Measurements from ENCODE around the gene SKAP2. TPM values are rescaled to one million over a fixed set of nuclear protein-coding genes. Genes with fewer than 3 reads are reported as not detected.

SKAP2 gene
- total RNA-seq, 1 experiment from 2014 or later, result 0.56 TPM

DNA sequence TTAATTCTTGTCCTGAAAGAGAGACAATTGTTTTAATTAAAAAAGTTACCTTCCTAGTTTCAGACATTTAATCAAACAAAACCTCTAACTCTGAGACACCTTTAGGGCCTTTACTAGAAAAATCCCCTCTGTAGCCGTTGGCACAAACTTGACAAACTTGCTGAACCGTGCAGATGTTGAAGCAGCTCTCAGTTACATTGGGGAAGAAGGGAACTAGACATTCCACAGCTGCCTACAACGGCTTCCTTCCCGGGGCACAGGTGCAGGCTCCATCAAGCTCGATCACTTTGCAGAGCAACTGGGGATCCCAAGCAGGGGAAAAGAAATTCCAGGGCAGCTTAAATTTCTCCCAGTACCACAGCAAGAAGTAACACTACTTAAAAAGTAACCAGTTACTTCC, 141.3 kb downstream of the SKAP2 start:
- Histone ChIP-seq H3K9me3 (ENCODE audit: low read depth, low read length, poor library complexity, severe bottlenecking) (no peaks in the 10 kb centered on the region), H3K27ac (ENCODE audit: low read depth, low read length, poor library complexity, severe bottlenecking) (no peak overlapping the region), H3K4me3 (ENCODE audit: low read depth, low read length, poor library complexity, severe bottlenecking) (no peak overlapping the region), H3K27me3 (replicated peaks; ENCODE audit: insufficient read depth, low read depth, low read length, poor library complexity) (peaks cover 61% of the 10 kb centered on the region), H3K36me3 (ENCODE audit: insufficient read depth, low read length, poor library complexity, severe bottlenecking) (no peaks in the 10 kb centered on the region), H3K4me1 (ENCODE audit: insufficient read depth, low read length, poor library complexity, severe bottlenecking) (no peaks in the 10 kb centered on the region)
- BruUV-seq (replicated peaks), result no TSS peak
- no peak for TF ChIP-seq EZH2 (IDR thresholded peaks at IDR 0.05; ENCODE audit: borderline replicate concordance, low read depth, low read length, poor library complexity, severe bottlenecking)
- TF ChIP-seq, protein P1, sequence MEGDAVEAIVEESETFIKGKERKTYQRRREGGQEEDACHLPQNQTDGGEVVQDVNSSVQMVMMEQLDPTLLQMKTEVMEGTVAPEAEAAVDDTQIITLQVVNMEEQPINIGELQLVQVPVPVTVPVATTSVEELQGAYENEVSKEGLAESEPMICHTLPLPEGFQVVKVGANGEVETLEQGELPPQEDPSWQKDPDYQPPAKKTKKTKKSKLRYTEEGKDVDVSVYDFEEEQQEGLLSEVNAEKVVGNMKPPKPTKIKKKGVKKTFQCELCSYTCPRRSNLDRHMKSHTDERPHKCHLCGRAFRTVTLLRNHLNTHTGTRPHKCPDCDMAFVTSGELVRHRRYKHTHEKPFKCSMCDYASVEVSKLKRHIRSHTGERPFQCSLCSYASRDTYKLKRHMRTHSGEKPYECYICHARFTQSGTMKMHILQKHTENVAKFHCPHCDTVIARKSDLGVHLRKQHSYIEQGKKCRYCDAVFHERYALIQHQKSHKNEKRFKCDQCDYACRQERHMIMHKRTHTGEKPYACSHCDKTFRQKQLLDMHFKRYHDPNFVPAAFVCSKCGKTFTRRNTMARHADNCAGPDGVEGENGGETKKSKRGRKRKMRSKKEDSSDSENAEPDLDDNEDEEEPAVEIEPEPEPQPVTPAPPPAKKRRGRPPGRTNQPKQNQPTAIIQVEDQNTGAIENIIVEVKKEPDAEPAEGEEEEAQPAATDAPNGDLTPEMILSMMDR (conservative IDR thresholded peaks at IDR 0.05; ENCODE audit: low read depth, low read length), result no peak
- intact Hi-C loops (cut with micrococcal nuclease; ENCODE audit: unreplicated experiment), result no loop called here
- ChIA-PET POLR2A (ENCODE audit: low non-redundant PET) (no interaction called here), CTCF (no interaction called here)
- DNase-seq (ENCODE audit: low spot score), result no peak

DNA sequence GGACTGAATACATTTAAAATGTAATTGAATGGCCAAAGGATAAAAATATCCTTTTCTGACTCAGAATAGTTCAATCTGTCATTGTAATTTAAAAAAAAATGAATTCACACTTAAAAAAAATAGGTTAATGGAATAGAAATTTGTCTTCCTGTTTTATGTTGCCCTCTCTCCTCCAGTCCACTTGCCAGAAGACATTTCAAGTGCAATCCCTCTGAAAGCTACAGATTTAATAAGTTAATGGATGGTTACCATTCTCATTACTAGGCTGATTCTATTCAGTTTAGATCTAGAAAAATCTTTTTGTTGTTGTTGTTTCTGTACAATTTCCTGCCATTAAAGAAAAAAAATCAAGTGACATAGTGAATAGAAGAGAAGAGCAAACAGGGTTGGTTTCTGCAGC, 142.9 kb downstream of the SKAP2 start:
- no peak for DNase-seq (ENCODE audit: low spot score)
- intact Hi-C loops (cut with micrococcal nuclease; ENCODE audit: unreplicated experiment), result no loop called here
- TF ChIP-seq EZH2 (IDR thresholded peaks at IDR 0.05; ENCODE audit: borderline replicate concordance, low read depth, low read length, poor library complexity, severe bottlenecking), result no peak
- Histone ChIP-seq H3K9me3 (ENCODE audit: low read depth, low read length, poor library complexity, severe bottlenecking) (no peaks in the 10 kb centered on the region), H3K4me1 (ENCODE audit: insufficient read depth, low read length, poor library complexity, severe bottlenecking) (no peaks in the 10 kb centered on the region), H3K27me3 (replicated peaks; ENCODE audit: insufficient read depth, low read depth, low read length, poor library complexity) (peaks cover 51% of the 10 kb centered on the region), H3K4me3 (ENCODE audit: low read depth, low read length, poor library complexity, severe bottlenecking) (no peak overlapping the region), H3K27ac (ENCODE audit: low read depth, low read length, poor library complexity, severe bottlenecking) (no peak overlapping the region), H3K36me3 (ENCODE audit: insufficient read depth, low read length, poor library complexity, severe bottlenecking) (no peaks in the 10 kb centered on the region)
- CTCF ChIA-PET, result no interaction called here
- no TSS peak for BruUV-seq (replicated peaks)
- POLR2A ChIA-PET (ENCODE audit: low non-redundant PET), result no interaction called here

DNA sequence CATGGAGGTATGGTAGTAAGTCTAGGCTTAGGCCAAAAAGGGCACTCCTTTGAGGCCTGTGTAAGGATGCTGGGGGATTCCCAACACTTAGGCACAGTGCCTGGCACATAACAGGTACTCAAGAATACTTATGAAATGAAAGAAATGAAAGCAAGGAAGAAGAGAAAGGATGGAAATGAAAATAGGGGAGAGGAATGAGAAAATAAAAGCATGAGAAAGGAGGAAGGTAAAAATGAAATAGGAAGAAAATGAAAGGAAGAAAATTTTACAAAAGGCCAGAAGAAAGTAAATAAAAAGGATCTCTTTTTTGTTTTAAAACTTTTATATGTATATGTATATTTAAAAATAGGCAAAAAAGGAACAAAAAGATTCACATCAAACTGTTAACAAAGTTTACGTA, 146.3 kb downstream of the SKAP2 start:
- TF ChIP-seq, protein P1 (conservative IDR thresholded peaks at IDR 0.05; ENCODE audit: low read depth, low read length), result no peak
- no peak for TF ChIP-seq EZH2 (IDR thresholded peaks at IDR 0.05; ENCODE audit: borderline replicate concordance, low read depth, low read length, poor library complexity, severe bottlenecking)
- POLR2A ChIA-PET (ENCODE audit: low non-redundant PET), result no interaction called here

DNA sequence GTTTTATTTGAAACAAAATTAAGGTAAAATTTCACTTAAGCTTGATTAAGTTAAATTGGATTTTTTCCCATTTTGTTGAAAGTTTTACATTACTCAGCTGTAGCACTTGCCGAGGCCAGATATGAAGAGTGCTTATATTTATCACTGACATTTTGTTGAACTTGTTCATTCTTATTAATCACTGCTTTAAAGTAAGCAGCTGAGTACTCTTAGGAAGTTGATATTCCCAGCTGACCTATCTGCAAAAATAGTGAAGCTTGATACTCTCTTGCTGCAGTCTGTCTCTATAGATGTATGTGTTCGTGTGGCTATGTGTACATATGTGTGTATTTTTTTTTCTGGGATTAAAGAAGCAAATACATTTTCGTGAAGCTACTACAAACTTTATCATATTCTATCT, 150.0 kb downstream of the SKAP2 start:
- intact Hi-C loops (cut with micrococcal nuclease; ENCODE audit: unreplicated experiment), result no loop called here
- H3K36me3 ChIP-seq (ENCODE audit: insufficient read depth, low read length, poor library complexity, severe bottlenecking), result no peaks in the 10 kb centered on the region
- H3K4me3 ChIP-seq (ENCODE audit: low read depth, low read length, poor library complexity, severe bottlenecking), result no peak overlapping the region
- TF ChIP-seq EZH2 (IDR thresholded peaks at IDR 0.05; ENCODE audit: borderline replicate concordance, low read depth, low read length, poor library complexity, severe bottlenecking), result no peak
- TF ChIP-seq, protein P1 (conservative IDR thresholded peaks at IDR 0.05; ENCODE audit: low read depth, low read length), result no peak
- no peak overlapping the region for H3K27ac ChIP-seq (ENCODE audit: low read depth, low read length, poor library complexity, severe bottlenecking)
- no peak for DNase-seq (ENCODE audit: low spot score)
- H3K9me3 ChIP-seq (ENCODE audit: low read depth, low read length, poor library complexity, severe bottlenecking), result no peaks in the 10 kb centered on the region
- no peaks in the 10 kb centered on the region for H3K4me1 ChIP-seq (ENCODE audit: insufficient read depth, low read length, poor library complexity, severe bottlenecking)
- POLR2A ChIA-PET (ENCODE audit: low non-redundant PET), result no interaction called here
- CTCF ChIA-PET, result no interaction called here
- no TSS peak for BruUV-seq (replicated peaks)
- peaks cover 45% of the 10 kb centered on the region for H3K27me3 ChIP-seq (replicated peaks; ENCODE audit: insufficient read depth, low read depth, low read length, poor library complexity)

More for the DNA sequence above, 146.3 kb downstream of the SKAP2 start:
- Histone ChIP-seq H3K4me3 (ENCODE audit: low read depth, low read length, poor library complexity, severe bottlenecking) (no peak overlapping the region), H3K9me3 (ENCODE audit: low read depth, low read length, poor library complexity, severe bottlenecking) (no peaks in the 10 kb centered on the region), H3K4me1 (ENCODE audit: insufficient read depth, low read length, poor library complexity, severe bottlenecking) (no peaks in the 10 kb centered on the region), H3K27me3 (replicated peaks; ENCODE audit: insufficient read depth, low read depth, low read length, poor library complexity) (peaks cover 45% of the 10 kb centered on the region), H3K36me3 (ENCODE audit: insufficient read depth, low read length, poor library complexity, severe bottlenecking) (no peaks in the 10 kb centered on the region), H3K27ac (ENCODE audit: low read depth, low read length, poor library complexity, severe bottlenecking) (no peak overlapping the region)
- CTCF ChIA-PET, result no interaction called here
- intact Hi-C loops (cut with micrococcal nuclease; ENCODE audit: unreplicated experiment), result no loop called here
- no peak for DNase-seq (ENCODE audit: low spot score)
- no TSS peak for BruUV-seq (replicated peaks)
